Measurements from ENCODE around the gene IL36B.

The IL36B gene

DNA sequence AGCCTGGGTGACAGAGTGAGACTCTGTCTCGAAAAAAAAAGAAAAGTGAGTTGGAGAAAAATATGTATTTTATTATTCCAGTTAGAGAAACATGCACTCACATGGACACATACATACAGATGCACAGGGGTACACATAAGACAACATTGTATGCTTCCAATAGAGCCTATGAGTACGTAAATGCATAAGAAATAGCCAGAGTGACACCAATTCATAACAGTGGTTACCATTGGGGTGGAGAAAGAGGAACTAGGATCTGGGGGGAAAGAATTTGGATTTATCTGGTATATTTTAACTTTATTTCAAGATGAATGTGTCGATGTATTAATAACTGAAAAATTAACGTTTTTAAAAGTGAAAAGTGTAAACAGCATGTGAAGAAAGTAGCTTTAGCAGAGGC is 31.4 kb downstream of the IL36B start:
- no peak overlapping the region for H3K4me3 ChIP-seq (ENCODE audit: low read length)
- DNase-seq (ENCODE audit: low read depth), result no peak
- TF ChIP-seq, protein P1, sequence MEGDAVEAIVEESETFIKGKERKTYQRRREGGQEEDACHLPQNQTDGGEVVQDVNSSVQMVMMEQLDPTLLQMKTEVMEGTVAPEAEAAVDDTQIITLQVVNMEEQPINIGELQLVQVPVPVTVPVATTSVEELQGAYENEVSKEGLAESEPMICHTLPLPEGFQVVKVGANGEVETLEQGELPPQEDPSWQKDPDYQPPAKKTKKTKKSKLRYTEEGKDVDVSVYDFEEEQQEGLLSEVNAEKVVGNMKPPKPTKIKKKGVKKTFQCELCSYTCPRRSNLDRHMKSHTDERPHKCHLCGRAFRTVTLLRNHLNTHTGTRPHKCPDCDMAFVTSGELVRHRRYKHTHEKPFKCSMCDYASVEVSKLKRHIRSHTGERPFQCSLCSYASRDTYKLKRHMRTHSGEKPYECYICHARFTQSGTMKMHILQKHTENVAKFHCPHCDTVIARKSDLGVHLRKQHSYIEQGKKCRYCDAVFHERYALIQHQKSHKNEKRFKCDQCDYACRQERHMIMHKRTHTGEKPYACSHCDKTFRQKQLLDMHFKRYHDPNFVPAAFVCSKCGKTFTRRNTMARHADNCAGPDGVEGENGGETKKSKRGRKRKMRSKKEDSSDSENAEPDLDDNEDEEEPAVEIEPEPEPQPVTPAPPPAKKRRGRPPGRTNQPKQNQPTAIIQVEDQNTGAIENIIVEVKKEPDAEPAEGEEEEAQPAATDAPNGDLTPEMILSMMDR (conservative IDR thresholded peaks at IDR 0.05; ENCODE audit: low read depth, low read length), result no peak

DNA sequence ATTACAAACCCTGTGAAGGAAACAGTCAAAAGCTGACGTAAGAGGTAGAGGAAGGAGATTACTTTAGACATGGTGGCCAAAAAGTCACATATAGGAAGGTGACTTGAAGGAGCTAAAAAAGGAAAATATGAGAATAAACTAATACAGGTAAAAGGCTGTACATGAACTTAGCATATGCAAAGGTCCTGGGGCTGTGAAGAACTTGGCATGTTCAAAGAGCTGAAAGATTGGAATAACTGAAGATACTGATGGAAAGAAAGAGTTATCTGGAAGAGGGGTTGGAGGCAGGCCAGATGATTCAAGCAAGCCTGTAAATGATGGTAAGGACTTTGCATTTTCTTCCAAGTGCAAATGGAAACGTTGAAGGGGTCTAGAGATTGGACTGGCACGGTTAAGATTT is 34.2 kb downstream of the IL36B start:
- no peak overlapping the region for H3K4me3 ChIP-seq (ENCODE audit: low read length)
- TF ChIP-seq, protein P1 (conservative IDR thresholded peaks at IDR 0.05; ENCODE audit: low read depth, low read length), result no peak
- DNase-seq (ENCODE audit: low read depth), result no peak

DNA sequence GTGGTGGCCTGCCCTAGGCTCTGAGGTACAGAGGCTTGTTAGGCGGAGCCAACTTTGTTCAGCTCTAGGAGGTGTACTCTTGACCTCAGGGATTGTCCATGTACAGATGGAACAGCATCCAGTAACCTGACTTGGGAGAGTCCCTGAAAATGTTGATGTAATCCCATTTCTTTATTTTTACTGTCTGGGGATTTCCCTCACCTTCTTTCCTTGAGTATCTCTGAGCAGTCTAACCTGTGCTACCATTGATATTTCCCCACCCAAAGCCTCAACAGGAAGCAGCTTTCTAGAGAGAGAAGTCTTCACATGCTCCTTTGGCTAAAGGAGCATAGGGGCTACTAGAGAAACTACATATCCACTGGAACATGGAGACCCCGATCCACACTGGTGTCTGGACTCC is 37.0 kb downstream of the IL36B start:
- TF ChIP-seq, protein P1 (conservative IDR thresholded peaks at IDR 0.05; ENCODE audit: low read depth, low read length), result no peak
- DNase-seq (ENCODE audit: low read depth), result no peak
- no peak overlapping the region for H3K4me3 ChIP-seq (ENCODE audit: low read length)

DNA sequence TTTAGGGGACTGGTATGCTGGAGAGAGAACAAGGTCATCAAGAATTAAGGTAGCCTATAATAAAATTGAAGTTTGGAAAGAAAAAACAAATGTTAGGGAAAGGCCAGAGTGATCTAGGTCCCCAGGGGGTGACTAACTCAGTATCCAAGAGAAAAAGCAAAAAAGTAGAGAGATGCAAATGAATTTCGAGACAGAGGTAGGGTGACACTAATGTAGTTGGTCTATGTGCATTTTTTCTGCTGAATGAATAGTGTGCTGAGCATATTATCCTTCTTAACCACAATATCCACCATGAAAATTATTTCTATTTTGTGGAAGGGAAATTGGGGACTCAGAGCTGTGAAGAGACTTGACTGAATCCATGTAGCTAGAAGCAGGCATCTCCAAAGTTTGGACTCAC is 37.6 kb downstream of the IL36B start:
- TF ChIP-seq, protein P1 (conservative IDR thresholded peaks at IDR 0.05; ENCODE audit: low read depth, low read length), result no peak
- no peak for DNase-seq (ENCODE audit: low read depth)
- no peak overlapping the region for H3K4me3 ChIP-seq (ENCODE audit: low read length)

DNA sequence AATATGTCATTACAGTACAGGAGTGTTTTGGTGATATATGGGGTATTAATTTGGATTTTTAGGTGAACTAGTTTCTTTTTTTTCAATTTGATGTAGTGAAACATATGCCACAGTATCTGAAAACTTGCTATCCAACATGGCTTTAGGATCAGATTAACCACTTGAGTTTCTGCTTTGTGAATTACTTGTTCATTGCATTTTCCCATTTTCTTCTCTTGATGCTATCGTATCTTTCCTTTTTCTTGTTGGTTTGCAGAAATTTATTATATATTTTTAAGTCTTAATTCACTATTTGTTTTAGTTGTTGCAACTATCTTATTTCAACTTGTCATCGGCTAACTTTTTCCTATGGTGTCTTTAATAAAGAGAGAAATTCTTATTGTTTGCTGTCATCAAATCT is 38.6 kb downstream of the IL36B start:
- H3K4me3 ChIP-seq (ENCODE audit: low read length), result no peak overlapping the region
- DNase-seq (ENCODE audit: low read depth), result no peak
- TF ChIP-seq, protein P1 (conservative IDR thresholded peaks at IDR 0.05; ENCODE audit: low read depth, low read length), result no peak

DNA sequence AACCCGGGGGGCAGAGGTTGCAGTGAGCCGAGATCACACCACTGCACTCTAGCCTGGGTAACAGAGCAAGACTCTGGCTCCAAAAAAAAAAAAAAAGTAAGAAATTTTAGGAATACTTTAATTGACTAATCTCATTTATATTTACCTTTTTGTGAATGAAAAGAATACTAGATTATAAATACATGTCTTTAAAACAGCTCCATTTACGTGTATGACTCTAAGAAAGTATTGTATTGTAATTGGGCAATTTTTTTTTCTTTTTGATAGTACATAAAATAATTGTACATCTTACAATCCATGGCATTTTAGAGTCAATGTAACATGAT is 39.4 kb downstream of the IL36B start:
- TF ChIP-seq, protein P1 (conservative IDR thresholded peaks at IDR 0.05; ENCODE audit: low read depth, low read length), result no peak
- no peak overlapping the region for H3K4me3 ChIP-seq (ENCODE audit: low read length)
- DNase-seq (ENCODE audit: low read depth), result no peak

DNA sequence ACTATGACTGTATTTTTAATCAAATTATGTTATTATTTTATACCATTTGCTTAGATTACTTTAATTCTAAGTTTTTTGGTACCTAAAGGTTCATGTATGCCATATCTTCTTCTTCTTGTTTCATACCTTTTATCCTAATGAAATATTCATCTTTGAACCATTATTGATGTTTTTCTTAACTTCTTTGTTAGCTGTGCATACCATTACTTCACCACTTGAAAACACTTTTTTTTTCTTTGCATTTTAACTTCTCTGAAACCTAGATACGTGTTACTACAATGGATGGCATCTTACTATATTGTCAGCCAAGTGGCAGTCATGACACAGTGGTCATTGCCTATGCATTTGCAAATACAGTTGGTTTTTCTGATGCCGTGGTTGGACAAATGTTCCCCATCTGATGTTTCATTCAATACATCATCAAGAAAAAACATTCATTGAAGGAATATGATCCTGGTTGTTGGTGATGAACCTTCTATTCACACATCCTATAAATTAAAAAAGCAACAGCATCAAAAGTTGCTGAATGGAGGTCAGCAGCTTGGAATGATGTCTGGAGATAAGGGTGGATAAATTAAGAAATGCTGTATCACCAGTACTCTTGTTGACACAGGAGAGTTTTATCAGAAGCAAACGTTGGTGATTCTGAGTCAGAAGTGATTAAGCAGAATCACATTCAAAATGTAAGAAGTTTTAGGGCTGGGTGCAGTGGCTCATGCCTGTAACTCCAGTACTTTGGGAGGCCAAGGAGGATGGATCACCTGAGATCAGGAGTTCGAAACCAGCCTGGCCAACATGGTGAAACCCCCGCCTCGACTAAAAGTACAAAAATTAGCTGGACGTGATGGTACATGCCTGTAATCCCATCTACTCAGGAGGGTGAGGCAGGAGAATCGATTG is 40.0 kb downstream of the IL36B start:
- H3K4me3 ChIP-seq (ENCODE audit: low read length), result no peak overlapping the region
- DNase-seq (ENCODE audit: low read depth), result peak; percentile 2
- TF ChIP-seq, protein P1 (conservative IDR thresholded peaks at IDR 0.05; ENCODE audit: low read depth, low read length), result no peak
